Activated naive CD4-positive, alpha-beta T cell treated with anti-CD3 and anti-CD28 coated beads for 36 hours (primary cell): Measurements from ENCODE around the gene HBEGF. TPM values are rescaled to one million over a fixed set of nuclear protein-coding genes. Genes with fewer than 3 reads are reported as not detected.

ENCODE experiments used
- total RNA-seq, 2 experiments: library from RNA; stranded (reverse); gene quantifications; one replicate each; pipeline ENCODE4 v1.2.3, GENCODE V29; 2021

HBEGF gene
- total RNA-seq, 2 experiments from 2014 or later: 8.7 to 9.1 TPM

Other genes starting within 250 kb of the HBEGF start
- gene PURA, start 232.5 kb downstream of the HBEGF start, total RNA-seq: 10 to 100 TPM in 1 of 2 experiments, 1 to 10 TPM in 1; 9.0 to 10.3 TPM
- gene IGIP, start 220.7 kb downstream of the HBEGF start, total RNA-seq: 1 to 10 TPM; 1.4 to 1.6 TPM
- 10 to 100 TPM; 22.3 to 25.1 TPM for gene CYSTM1, start 171.4 kb downstream of the HBEGF start, total RNA-seq
- 10 to 100 TPM; 50.6 to 57.1 TPM for gene PFDN1, start 43.5 kb downstream of the HBEGF start, total RNA-seq
- gene SLC4A9, start 13.6 kb upstream of the HBEGF start, total RNA-seq: under 1 TPM; 0.07 to 0.12 TPM
- 10 to 100 TPM; 83.2 to 87.0 TPM for gene ANKHD1, start 55.2 kb upstream of the HBEGF start, total RNA-seq
- 10 to 100 TPM; 27.2 to 28.5 TPM for gene EIF4EBP3, start 201.1 kb upstream of the HBEGF start, total RNA-seq
- gene SRA1, start 210.9 kb upstream of the HBEGF start, total RNA-seq: 10 to 100 TPM; 38.0 to 39.6 TPM
- gene APBB3, start 218.0 kb upstream of the HBEGF start, total RNA-seq: 10 to 100 TPM; 15.4 to 16.5 TPM
- gene SLC35A4, start 218.2 kb upstream of the HBEGF start, total RNA-seq: 10 to 100 TPM; 57.1 to 60.1 TPM